Thoracic aorta (tissue), 2 donors: Measurements from ENCODE around the gene STRAP. TPM values are rescaled to one million over a fixed set of nuclear protein-coding genes. Genes with fewer than 3 reads are reported as not detected.
"Not testable (repeated sequence)": the region's sequence is repeated elsewhere in the genome, so short reads cannot be mapped to it uniquely, and the experiment has no call there.

Source experiments
- ATAC-seq: fragments of 150-250 bp; one replicate; pipeline ENCODE4 v1.8.0; 2017; ENCODE audit warnings: low read depth; ENCODE audit not compliant: insufficient number of reproducible peaks, low FRiP score
- DNase-seq: peaks from one replicate; pipeline ENCODE4 v3.0.0-alpha.2; 2020; ENCODE audit warnings: low spot score
- H3K27ac ChIP-seq, 2 donors: fragments of 200-600 bp; sonication (generic); 1 replicate in 1 of 2; 2 replicates in 1 of 2; pipeline ENCODE4 v1.5.1; 2016; ENCODE audit warnings: mild to moderate bottlenecking in 2 of 2, moderate library complexity in 2 of 2
- H3K27me3 ChIP-seq: fragments of 200-600 bp; sonication (generic); replicated peaks from 2 replicates; pipeline ENCODE4 v1.6.0; 2016; ENCODE audit warnings: mild to moderate bottlenecking; ENCODE audit not compliant: insufficient read depth
- H3K36me3 ChIP-seq: fragments of 200-600 bp; sonication (generic); one replicate; pipeline ENCODE4 v1.5.1; 2016
- H3K4me1 ChIP-seq, 2 donors: fragments of 200-600 bp; sonication (generic); 1 replicate in 1 of 2; 2 replicates in 1 of 2; pipeline versions ENCODE4 v1.5.1 to v1.6.0; 2016; ENCODE audit warnings: low read depth in 2 of 2, mild to moderate bottlenecking in 1 of 2; ENCODE audit not compliant: control insufficient read depth in 1 of 2
- H3K4me3 ChIP-seq: fragments of 200-600 bp; sonication (generic); 2 replicates; pipeline ENCODE4 v1.5.1; 2016; ENCODE audit warnings: mild to moderate bottlenecking
- H3K9me3 ChIP-seq: fragments of 200-600 bp; sonication (generic); 2 replicates; pipeline ENCODE4 v1.5.1; 2016
- CTCF ChIP-seq: fragments of 200-600 bp; sonication (generic); IDR thresholded peaks from one replicate; pipeline ENCODE4 v1.5.1; 2019; ENCODE audit warnings: antibody characterized with exemption
- total RNA-seq, 2 donors: library from RNA; depleted of rRNA; stranded (reverse); fragments of >200 nt; gene quantifications; one replicate each; pipeline versions ENCODE4 v1.1.0 to v1.2.3, GENCODE V29; 2016

STRAP gene
- total RNA-seq, 2 donors from 2014 or later = 55.1 to 55.5 TPM

GRCh38 chr12:15904378-15904920, 22.3 kb downstream of the STRAP start:
- peaks cover 24% of the 10 kb centered on the region for H3K36me3 ChIP-seq
- no peaks in the 10 kb centered on the region for H3K27me3 ChIP-seq
- peaks cover 0 to 6% of the 10 kb centered on the region in 2 donors for H3K4me1 ChIP-seq
- no peak for ATAC-seq
- no peak overlapping the region for H3K27ac ChIP-seq
- H3K9me3 ChIP-seq = no peaks in the 10 kb centered on the region
- no peak for TF ChIP-seq CTCF
- DNase-seq = no peak
- no peak overlapping the region for H3K4me3 ChIP-seq

GRCh38 chr12:15910468-15910863, 28.3 kb downstream of the STRAP start:
- no peaks in the 10 kb centered on the region for H3K9me3 ChIP-seq
- no peak for TF ChIP-seq CTCF
- peaks cover 0 to 16% of the 10 kb centered on the region in 2 donors for H3K4me1 ChIP-seq
- DNase-seq (no peak), ATAC-seq (no peak)
- no peaks in the 10 kb centered on the region for H3K27me3 ChIP-seq
- peak overlapping the region; percentile 93 for H3K4me3 ChIP-seq
- peak overlapping the region in 1 of 2 donors; percentile 89 for H3K27ac ChIP-seq
- H3K36me3 ChIP-seq = no peaks in the 10 kb centered on the region

GRCh38 chr12:15910864-15911721, 28.9 kb downstream of the STRAP start, which contains the start of gene DERA:
Gene DERA, plus strand, starts transcription at chr12:15911332. Its CDS starts 52 bp downstream, at chr12:15911384.
- ATAC-seq (peak; percentile 92), DNase-seq (peak; percentile 47)
- Histone ChIP-seq H3K27ac (peak within 1 kb of the TSS; percentile 78 to 89), H3K4me1 (peaks cover 0 to 12% of the 10 kb centered on the region in 2 donors), H3K4me3 (peak within 1 kb of the TSS; percentile 93), H3K27me3 (no peaks in the 10 kb centered on the region), H3K9me3 (no peaks in the 10 kb centered on the region), H3K36me3 (no peaks in the 10 kb centered on the region)
- TF ChIP-seq CTCF = peak; percentile 25

GRCh38 chr12:15911931-15912330, 29.7 kb downstream of the STRAP start:
- not testable (repeated sequence) for H3K36me3 ChIP-seq, H3K27me3 ChIP-seq, H3K9me3 ChIP-seq, ATAC-seq, DNase-seq, H3K4me1 ChIP-seq
- H3K4me3 ChIP-seq = peak overlapping the region; percentile 93
- peak overlapping the region; percentile 78 to 89 for H3K27ac ChIP-seq

DNA sequence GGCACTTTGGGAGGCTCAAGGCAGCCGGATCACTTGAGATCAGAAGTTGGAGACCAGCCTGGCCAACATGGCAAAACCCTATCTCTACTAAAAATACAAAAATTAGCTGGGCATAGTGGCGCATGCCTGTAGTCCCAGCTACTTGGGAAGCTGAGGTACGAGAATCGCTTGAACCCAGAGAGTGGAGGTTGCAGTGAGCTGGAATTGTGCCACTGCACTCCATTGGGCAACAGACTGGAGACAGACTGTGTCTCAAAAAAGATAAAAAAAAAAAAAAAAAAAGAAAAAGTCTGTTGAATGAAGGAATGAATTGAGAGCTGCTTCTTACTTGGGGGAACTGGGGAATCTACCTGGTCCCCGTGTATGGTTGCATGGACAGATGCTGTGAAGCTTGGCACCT, 31.9 kb downstream of the STRAP start:
- not testable (repeated sequence) for H3K27me3 ChIP-seq, H3K36me3 ChIP-seq, H3K9me3 ChIP-seq, H3K4me3 ChIP-seq, DNase-seq, H3K4me1 ChIP-seq, ATAC-seq, H3K27ac ChIP-seq

GRCh38 chr12:15918066-15918465, 35.9 kb downstream of the STRAP start:
- no peak for TF ChIP-seq CTCF
- Histone ChIP-seq H3K36me3 (no peaks in the 10 kb centered on the region), H3K4me1 (peaks cover 0 to under 1% of the 10 kb centered on the region in 2 donors), H3K27me3 (no peaks in the 10 kb centered on the region), H3K27ac (no peak overlapping the region), H3K4me3 (no peak overlapping the region), H3K9me3 (no peaks in the 10 kb centered on the region)
- ATAC-seq (no peak), DNase-seq (no peak)
